Retinal pigment epithelial cell (primary cell): Measurements from ENCODE around the gene TTC32.

Experiments used
- DNase-seq: peaks from one replicate; pipeline ENCODE4 v3.0.0-alpha.2; 2010; ENCODE audit warnings: low read depth
- H3K4me3 ChIP-seq: 2 replicates; pipeline ENCODE4 v1.5.1; 2011; ENCODE audit warnings: mild to moderate bottlenecking, low read length, control low read depth, moderate library complexity
- TF ChIP-seq, protein P1 (sequence below): conservative IDR thresholded peaks from 2 replicates; pipeline ENCODE4 v1.5.1; 2011; ENCODE audit warnings: low read depth, low read length, control low read depth, inconsistent platforms

TTC32 gene

DNA sequence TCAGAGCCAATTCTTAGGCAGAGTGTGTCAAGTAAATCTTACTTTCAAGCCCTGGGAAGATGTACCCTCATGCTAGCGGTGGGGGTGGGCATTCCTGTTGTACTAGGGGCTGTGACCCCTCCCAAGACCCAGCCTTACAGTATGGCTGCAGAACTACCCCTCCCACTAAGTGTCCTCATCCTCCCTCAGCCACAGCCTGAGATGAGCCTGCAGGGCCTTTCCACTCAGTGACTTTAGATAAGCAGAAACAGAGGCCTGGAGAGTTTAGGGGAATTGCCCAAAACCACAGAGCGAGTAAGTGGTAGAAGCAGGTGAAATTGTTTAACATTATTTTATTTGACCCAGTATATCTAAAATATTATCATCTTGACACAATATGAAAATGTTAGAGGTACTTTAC is 36.6 kb downstream of the TTC32 start:
- TF ChIP-seq, protein P1, sequence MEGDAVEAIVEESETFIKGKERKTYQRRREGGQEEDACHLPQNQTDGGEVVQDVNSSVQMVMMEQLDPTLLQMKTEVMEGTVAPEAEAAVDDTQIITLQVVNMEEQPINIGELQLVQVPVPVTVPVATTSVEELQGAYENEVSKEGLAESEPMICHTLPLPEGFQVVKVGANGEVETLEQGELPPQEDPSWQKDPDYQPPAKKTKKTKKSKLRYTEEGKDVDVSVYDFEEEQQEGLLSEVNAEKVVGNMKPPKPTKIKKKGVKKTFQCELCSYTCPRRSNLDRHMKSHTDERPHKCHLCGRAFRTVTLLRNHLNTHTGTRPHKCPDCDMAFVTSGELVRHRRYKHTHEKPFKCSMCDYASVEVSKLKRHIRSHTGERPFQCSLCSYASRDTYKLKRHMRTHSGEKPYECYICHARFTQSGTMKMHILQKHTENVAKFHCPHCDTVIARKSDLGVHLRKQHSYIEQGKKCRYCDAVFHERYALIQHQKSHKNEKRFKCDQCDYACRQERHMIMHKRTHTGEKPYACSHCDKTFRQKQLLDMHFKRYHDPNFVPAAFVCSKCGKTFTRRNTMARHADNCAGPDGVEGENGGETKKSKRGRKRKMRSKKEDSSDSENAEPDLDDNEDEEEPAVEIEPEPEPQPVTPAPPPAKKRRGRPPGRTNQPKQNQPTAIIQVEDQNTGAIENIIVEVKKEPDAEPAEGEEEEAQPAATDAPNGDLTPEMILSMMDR: no peak
- no peak overlapping the region for H3K4me3 ChIP-seq
- no peak for DNase-seq

DNA sequence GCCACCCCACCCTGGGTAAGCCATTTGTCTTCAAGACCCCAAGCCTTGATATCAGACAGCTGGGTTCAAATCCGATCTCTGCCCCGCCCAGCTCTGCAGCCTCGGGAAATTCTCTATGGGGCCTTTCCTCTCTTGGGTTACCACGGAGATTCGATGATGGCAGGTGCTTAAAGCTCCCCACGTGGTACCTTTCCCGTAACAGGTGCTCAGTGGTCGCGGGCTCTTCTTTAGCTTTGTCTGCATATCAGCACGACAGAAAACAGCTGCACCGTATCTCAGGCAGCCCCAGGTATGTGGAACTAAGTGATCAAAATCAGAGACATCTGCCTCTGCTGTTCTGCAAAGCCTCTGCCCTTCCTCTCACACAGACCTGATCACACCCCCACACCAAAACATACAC is 37.4 kb downstream of the TTC32 start:
- H3K4me3 ChIP-seq: no peak overlapping the region
- DNase-seq: no peak
- TF ChIP-seq, protein P1: no peak

DNA sequence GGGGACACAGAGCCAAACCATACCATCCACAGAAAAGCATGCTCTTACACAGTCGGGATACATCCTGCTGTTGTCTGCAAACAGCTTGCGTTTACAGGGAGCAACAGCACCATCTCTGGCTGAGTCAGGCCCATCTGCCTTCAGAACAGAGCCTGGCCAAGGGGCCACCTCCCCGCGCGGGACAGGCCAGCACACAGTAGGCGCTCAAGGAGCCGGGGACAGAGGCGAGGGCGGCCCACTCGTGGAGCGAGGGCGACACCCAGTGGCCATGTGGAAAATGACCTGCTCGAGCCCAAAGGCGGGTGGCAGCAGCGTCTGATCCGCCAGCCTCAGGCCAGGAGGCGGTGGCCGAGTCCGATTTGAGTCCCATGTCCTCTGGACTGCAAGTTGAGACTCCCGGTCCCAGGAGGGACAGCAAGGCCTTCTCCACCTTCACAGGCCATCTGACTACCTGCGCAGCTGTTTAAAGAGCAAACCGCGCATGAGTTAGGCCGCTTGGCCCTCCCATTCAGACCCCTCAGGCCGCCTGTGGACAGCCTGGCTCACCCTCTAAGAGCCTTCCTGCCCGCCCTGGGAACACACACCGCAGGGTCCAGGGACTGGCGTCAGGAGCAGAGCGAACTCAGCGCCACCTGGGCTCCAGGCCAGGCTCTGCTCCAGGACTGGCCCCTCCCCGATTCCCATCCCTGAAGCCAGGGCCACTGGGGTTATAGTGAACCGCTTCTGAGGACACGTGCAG is 38.3 kb downstream of the TTC32 start:
- TF ChIP-seq, protein P1: peak; percentile 76
- peak overlapping the region; percentile 29 for H3K4me3 ChIP-seq

DNA sequence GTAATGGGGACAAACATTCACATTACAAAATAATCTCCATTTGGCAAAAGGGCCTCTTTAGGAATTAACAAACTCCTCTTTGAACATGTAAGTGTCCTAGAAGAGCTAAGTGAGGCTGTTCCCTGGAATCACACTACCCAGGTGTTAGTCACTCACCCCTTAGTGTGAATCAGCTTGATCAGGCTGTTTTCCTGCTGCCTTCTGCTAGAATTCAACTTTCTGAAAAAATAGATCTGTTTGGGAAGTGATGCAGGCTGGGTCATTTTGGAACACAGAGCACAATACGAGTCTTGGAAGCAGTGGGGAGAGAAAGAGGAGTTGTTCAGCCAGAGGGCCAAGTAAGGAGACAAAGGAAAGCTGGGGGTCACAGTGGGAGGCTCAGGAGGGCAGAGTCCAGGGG is 40.0 kb downstream of the TTC32 start:
- no peak overlapping the region for H3K4me3 ChIP-seq
- TF ChIP-seq, protein P1: no peak
- DNase-seq: no peak

More for the DNA sequence above, 38.3 kb downstream of the TTC32 start:
- DNase-seq: no peak

DNA sequence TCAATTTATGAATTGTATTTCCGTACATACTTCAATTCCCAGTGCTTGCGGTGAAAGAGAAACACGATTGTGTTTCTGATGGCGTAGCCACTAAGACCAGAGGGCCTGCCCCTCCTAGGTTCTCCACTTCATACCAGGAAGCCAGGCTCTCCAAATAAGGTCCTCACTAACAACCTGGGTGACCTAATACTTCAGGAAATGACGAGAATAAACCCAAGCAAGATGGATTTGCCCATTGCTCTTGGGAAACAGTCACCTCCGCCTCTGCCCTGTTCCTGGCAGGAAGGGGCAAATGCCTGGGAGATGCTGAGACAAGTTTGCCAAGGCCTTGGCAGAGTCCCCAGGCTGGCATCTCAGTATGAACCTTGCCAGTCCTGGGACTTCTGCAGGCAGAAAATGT is 41.8 kb downstream of the TTC32 start:
- H3K4me3 ChIP-seq: no peak overlapping the region
- DNase-seq: no peak
- TF ChIP-seq, protein P1: no peak

DNA sequence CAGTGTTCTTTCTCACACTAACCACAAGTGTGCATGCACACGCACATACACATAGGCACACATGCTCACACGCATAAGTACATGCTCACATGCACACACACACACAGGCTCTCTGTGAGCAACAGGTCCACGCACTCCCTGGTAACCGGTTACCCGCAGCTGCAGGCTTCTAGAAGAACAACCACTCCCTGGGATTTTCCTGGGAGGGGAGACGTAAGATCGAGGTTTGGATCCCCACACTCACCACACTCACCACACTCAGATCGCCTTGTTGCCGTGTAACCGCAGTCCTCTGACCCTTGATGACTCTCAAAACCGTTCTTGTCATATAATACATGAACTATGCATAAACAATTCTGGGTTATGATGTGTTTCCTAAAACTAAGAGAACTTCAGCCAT is 42.2 kb downstream of the TTC32 start:
- no peak for DNase-seq
- TF ChIP-seq, protein P1: no peak

DNA sequence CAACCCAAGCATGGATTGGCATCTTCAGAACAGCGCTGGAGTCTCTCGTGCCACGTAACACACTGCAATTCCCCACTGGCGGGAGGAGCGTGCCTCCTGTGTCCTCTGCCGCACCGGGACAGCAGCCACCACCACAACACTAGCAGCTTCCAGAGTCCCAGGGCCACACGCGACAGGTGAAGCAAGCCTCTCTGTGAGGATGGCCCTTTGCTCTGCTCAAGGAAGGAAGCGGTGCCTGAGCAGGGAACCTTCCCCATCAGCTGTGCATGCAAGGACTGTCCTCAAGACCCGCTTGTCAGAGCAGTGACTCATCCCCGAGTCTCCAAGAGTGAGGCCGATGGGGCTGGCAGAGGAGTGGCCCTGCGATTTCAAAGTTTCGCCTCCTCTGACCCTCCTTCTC is 44.0 kb downstream of the TTC32 start:
- TF ChIP-seq, protein P1: no peak
- DNase-seq: no peak
- H3K4me3 ChIP-seq: no peak overlapping the region

More for the DNA sequence above, 42.2 kb downstream of the TTC32 start:
- H3K4me3 ChIP-seq: no peak overlapping the region
